ENCODE results near the gene KRTAP9-4. TPM values are rescaled to one million over a fixed set of nuclear protein-coding genes. Genes with fewer than 3 reads are reported as not detected.
"Not testable (repeated sequence)": the region's sequence is repeated elsewhere in the genome, so short reads cannot be mapped to it uniquely, and the experiment has no call there.

KRTAP9-4 gene
- total and polyA plus RNA-seq, 10 donors = not detected

- 0 to 59% (median 48%) methylated on average over 1 of the region's 1 CpG for WGBS, 5 donors
- Histone ChIP-seq H3K4me1 (no peaks in the 10 kb centered on the region), H3K4me3 (no peak overlapping the region), H3K36me3 (no peaks in the 10 kb centered on the region), H3K27ac (no peak overlapping the region), H3K27me3 (replicated peaks in 1 of 7) (peaks cover 0 to 20% (median 5%) of the 10 kb centered on the region in 7 donors), H3K9me3 (no peaks in the 10 kb centered on the region)
- TF ChIP-seq CTCF (IDR thresholded peaks at IDR 0.05 in 8 of 11, conservative IDR thresholded peaks at IDR 0.05 in 3 of 11) (no peak), POLR2AphosphoS5 (IDR thresholded peaks at IDR 0.05) (no peak), POLR2A (IDR thresholded peaks at IDR 0.05) (no peak)
- intact Hi-C loops (cut with DNase I; ENCODE audit: low total_unique reads) = no loop called here
- no peak for DNase-seq
These were observed 5.4 kb downstream of the KRTAP9-4 start for GRCh38 chr17:41254861-41255260.

GRCh38 chr17:41255381-41256290, 6.1 kb downstream of the KRTAP9-4 start, which contains the start of gene KRTAP9-9:
Gene KRTAP9-9 (plus strand): TSS chr17:41255384.
- intact Hi-C loops (cut with DNase I; ENCODE audit: low total_unique reads); H3K4me3 ChIP-seq; H3K4me1 ChIP-seq; H3K36me3 ChIP-seq; H3K27ac ChIP-seq; H3K9me3 ChIP-seq; DNase-seq: not testable (repeated sequence)
- H3K27me3 ChIP-seq (replicated peaks in 1 of 7) = peaks cover 0 to 20% (median 5%) of the 10 kb centered on the region in 7 donors
- 74 to 88% (median 79%) methylated on average over 4 to 5 of the region's 5 CpGs for WGBS, 5 donors

GRCh38 chr17:41256291-41256685, 6.8 kb downstream of the KRTAP9-4 start:
- Histone ChIP-seq H3K27me3 (replicated peaks in 1 of 7) (peaks cover 0 to 20% (median 5%) of the 10 kb centered on the region in 7 donors), H3K27ac (no peak overlapping the region), H3K4me1 (no peaks in the 10 kb centered on the region), H3K4me3 (no peak overlapping the region), H3K36me3 (no peaks in the 10 kb centered on the region), H3K9me3 (no peaks in the 10 kb centered on the region)
- intact Hi-C loops (cut with DNase I; ENCODE audit: low total_unique reads) = no loop called here
- WGBS, 5 donors = 94 to 100% (median 95%) methylated on average over 1 of the region's 1 CpG
- TF ChIP-seq POLR2AphosphoS5 (IDR thresholded peaks at IDR 0.05) = no peak
- TF ChIP-seq CTCF (IDR thresholded peaks at IDR 0.05 in 8 of 11, conservative IDR thresholded peaks at IDR 0.05 in 3 of 11) = no peak
- no peak for TF ChIP-seq POLR2A (IDR thresholded peaks at IDR 0.05)
- no peak for DNase-seq

- Histone ChIP-seq H3K27ac (no peak overlapping the region), H3K36me3 (no peaks in the 10 kb centered on the region), H3K4me3 (no peak overlapping the region), H3K9me3 (no peaks in the 10 kb centered on the region), H3K4me1 (no peaks in the 10 kb centered on the region), H3K27me3 (replicated peaks in 1 of 7) (peaks cover 0 to 20% (median 5%) of the 10 kb centered on the region in 7 donors)
- TF ChIP-seq CTCF (IDR thresholded peaks at IDR 0.05 in 8 of 11, conservative IDR thresholded peaks at IDR 0.05 in 3 of 11) (no peak), POLR2A (IDR thresholded peaks at IDR 0.05) (no peak)
- intact Hi-C loops (cut with DNase I; ENCODE audit: low total_unique reads) = no loop called here
- no peak for DNase-seq
These were observed 8.9 kb downstream of the KRTAP9-4 start for GRCh38 chr17:41258406-41258805.
